HepG2 (cell line): Measurements from ENCODE around the gene PPP4R2. TPM values are rescaled to one million over a fixed set of nuclear protein-coding genes. Genes with fewer than 3 reads are reported as not detected.

Experiments used
- HMG20A ChIP-seq: IDR thresholded peaks from 2 replicates; pipeline ENCODE4 v1.6.1; 2016; ENCODE audit warnings: borderline replicate concordance
- KDM6A ChIP-seq: IDR thresholded peaks from 2 replicates; pipeline ENCODE4 v1.6.1; 2016; ENCODE audit warnings: low read depth
- NFATC3 ChIP-seq: sonication (generic); formaldehyde crosslinking; IDR thresholded peaks from 2 replicates; pipeline ENCODE4 v1.5.1; 2020; ENCODE audit warnings: mild to moderate bottlenecking, missing genetic modification reagents
- TCF12 ChIP-seq, 2 experiments: fragments of 450-650 bp in 1 of 2; sonication (generic) in 1 of 2; formaldehyde crosslinking in 1 of 2; IDR thresholded peaks; 2 replicates each; pipeline versions ENCODE4 v1.6.1 to v1.8.0; 2017 to 2022; ENCODE audit warnings: antibody characterized with exemption in 1 of 2, mild to moderate bottlenecking in 1 of 2, missing genetic modification reagents in 1 of 2, moderate library complexity in 1 of 2
- ZNF20 ChIP-seq: sonication (generic); formaldehyde crosslinking; IDR thresholded peaks from 2 replicates; pipeline ENCODE4 v1.4.0; 2020; ENCODE audit warnings: mild to moderate bottlenecking, moderate library complexity, missing genetic modification reagents
- polyA plus RNA-seq, 8 experiments: library from polyadenylated mRNA; depleted of rRNA in 3 of 8; stranded (reverse) in 7 of 8; unstranded in 1 of 8; fragments of >200 nt; fragmentation: Illumina TruSeq in 4 of 8; extraction: Trizol in 4 of 8; gene quantifications; 2 replicates each; pipeline versions ENCODE4 v1.2.1 to v1.2.3, GENCODE V29; 2011 to 2016; ENCODE audit warnings: low read depth in 4 of 8, missing spikeins in 1 of 8, mixed read lengths in 1 of 8; ENCODE audit not compliant: insufficient read depth in 1 of 8
- total RNA-seq, 5 experiments: library from RNA; depleted of rRNA; stranded (reverse); fragments of >200 nt; fragmentation: Illumina TruSeq; extraction: Trizol; gene quantifications; 2 replicates each; pipeline ENCODE4 v1.2.3, GENCODE V29; 2016; ENCODE audit warnings: low read depth in 1 of 5
- TF ChIP-seq, protein P1 (sequence below): sonication (generic); formaldehyde crosslinking; IDR thresholded peaks from 2 replicates; pipeline ENCODE4 v1.9.0; 2021; ENCODE audit warnings: missing genetic modification reagents, borderline replicate concordance
- TF ChIP-seq, protein P2 (sequence below): sonication (generic); formaldehyde crosslinking; IDR thresholded peaks from 2 replicates; pipeline ENCODE4 v1.8.0; 2022; ENCODE audit warnings: missing genetic modification reagents, mild to moderate bottlenecking, moderate library complexity, borderline replicate concordance
- TF ChIP-seq, protein P3 (sequence below): IDR thresholded peaks from 2 replicates; pipeline ENCODE4 v1.6.1; 2012; ENCODE audit warnings: low read depth, low read length, improper control_type of control experiment
- TF ChIP-seq, protein P4 (sequence below): conservative IDR thresholded peaks from 2 replicates; pipeline ENCODE4 v1.6.1; 2018; ENCODE audit warnings: missing genetic modification reagents
- TF ChIP-seq, protein P5 (sequence below): sonication (generic); formaldehyde crosslinking; IDR thresholded peaks from 2 replicates; pipeline ENCODE4 v1.5.1; 2020; ENCODE audit warnings: missing genetic modification reagents, mild to moderate bottlenecking, borderline replicate concordance
- TF ChIP-seq, protein P6 (sequence below): sonication (generic); formaldehyde crosslinking; IDR thresholded peaks from 2 replicates; pipeline ENCODE4 v1.8.0; 2022; ENCODE audit warnings: mild to moderate bottlenecking, missing genetic modification reagents
- TF ChIP-seq, protein P7 (sequence below): sonication (generic); formaldehyde crosslinking; IDR thresholded peaks from 2 replicates; pipeline ENCODE4 v1.4.0; 2020; ENCODE audit warnings: mild to moderate bottlenecking, missing genetic modification reagents

PPP4R2 gene
- total and polyA plus RNA-seq, 2 of the 13 experiments (the other 11 are each of a cell fraction or from before 2014, with no cell fraction given) = 22.3 to 161 TPM

DNA sequence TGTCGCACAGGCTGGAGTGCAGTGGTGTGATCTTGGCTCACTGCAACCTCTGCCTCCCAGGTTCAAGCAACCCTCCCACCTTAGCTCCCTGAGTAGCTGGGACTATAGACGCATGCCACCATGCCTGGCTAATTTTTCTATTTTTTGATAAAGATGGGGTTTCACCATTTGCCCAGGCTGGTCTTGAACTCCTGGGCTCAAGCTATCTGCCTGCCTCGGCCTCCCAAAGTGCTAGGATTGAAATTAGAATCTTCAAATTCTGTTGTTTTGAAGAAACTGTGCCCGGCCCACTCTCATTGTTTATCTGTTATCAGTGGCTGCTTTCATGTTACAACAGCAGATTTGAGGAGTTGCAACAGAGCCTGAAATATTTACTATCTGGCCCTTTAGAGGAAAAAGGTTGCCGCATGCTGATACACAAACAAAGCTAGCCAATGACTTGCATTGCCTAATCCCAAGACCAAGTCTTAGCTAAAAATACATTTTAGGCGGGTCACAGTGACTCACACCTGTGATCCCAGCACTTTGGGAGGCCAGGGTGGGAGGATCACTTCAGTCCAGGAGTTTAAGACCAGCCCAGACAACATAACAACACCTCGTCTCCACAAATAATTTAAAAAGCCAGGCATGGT lies 43.2 kb upstream of the PPP4R2 start (continued):
- TF ChIP-seq, protein P1, sequence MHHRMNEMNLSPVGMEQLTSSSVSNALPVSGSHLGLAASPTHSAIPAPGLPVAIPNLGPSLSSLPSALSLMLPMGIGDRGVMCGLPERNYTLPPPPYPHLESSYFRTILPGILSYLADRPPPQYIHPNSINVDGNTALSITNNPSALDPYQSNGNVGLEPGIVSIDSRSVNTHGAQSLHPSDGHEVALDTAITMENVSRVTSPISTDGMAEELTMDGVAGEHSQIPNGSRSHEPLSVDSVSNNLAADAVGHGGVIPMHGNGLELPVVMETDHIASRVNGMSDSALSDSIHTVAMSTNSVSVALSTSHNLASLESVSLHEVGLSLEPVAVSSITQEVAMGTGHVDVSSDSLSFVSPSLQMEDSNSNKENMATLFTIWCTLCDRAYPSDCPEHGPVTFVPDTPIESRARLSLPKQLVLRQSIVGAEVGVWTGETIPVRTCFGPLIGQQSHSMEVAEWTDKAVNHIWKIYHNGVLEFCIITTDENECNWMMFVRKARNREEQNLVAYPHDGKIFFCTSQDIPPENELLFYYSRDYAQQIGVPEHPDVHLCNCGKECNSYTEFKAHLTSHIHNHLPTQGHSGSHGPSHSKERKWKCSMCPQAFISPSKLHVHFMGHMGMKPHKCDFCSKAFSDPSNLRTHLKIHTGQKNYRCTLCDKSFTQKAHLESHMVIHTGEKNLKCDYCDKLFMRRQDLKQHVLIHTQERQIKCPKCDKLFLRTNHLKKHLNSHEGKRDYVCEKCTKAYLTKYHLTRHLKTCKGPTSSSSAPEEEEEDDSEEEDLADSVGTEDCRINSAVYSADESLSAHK (CRISPR knock-in tag) = no peak
- peak; percentile 85 for TF ChIP-seq HMG20A
- TF ChIP-seq, protein P2, sequence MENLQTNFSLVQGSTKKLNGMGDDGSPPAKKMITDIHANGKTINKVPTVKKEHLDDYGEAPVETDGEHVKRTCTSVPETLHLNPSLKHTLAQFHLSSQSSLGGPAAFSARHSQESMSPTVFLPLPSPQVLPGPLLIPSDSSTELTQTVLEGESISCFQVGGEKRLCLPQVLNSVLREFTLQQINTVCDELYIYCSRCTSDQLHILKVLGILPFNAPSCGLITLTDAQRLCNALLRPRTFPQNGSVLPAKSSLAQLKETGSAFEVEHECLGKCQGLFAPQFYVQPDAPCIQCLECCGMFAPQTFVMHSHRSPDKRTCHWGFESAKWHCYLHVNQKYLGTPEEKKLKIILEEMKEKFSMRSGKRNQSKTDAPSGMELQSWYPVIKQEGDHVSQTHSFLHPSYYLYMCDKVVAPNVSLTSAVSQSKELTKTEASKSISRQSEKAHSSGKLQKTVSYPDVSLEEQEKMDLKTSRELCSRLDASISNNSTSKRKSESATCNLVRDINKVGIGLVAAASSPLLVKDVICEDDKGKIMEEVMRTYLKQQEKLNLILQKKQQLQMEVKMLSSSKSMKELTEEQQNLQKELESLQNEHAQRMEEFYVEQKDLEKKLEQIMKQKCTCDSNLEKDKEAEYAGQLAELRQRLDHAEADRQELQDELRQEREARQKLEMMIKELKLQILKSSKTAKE (CRISPR knock-in tag) = 0 out of 2 replicates have a peak, but pooled peaks have one; percentile 24
- peak; percentile 61 for TF ChIP-seq KDM6A (CRISPR knock-in tag)
- TF ChIP-seq TCF12 (IDR thresholded peaks at IDR 0.05) = no peak
- peak; percentile 47; the same call in 1 of the 2 replicates for TF ChIP-seq TCF12 (CRISPR knock-in tag; IDR thresholded peaks at IDR 0.05)
- TF ChIP-seq, protein P3, sequence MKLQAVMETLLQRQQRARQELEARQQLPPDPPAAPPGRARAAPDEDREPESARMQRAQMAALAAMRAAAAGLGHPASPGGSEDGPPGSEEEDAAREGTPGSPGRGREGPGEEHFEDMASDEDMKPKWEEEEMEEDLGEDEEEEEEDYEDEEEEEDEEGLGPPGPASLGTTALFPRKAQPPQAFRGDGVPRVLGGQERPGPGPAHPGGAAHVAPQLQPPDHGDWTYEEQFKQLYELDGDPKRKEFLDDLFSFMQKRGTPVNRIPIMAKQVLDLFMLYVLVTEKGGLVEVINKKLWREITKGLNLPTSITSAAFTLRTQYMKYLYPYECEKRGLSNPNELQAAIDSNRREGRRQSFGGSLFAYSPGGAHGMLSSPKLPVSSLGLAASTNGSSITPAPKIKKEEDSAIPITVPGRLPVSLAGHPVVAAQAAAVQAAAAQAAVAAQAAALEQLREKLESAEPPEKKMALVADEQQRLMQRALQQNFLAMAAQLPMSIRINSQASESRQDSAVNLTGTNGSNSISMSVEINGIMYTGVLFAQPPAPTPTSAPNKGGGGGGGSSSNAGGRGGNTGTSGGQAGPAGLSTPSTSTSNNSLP = peak; percentile 78
- TF ChIP-seq, protein P4, sequence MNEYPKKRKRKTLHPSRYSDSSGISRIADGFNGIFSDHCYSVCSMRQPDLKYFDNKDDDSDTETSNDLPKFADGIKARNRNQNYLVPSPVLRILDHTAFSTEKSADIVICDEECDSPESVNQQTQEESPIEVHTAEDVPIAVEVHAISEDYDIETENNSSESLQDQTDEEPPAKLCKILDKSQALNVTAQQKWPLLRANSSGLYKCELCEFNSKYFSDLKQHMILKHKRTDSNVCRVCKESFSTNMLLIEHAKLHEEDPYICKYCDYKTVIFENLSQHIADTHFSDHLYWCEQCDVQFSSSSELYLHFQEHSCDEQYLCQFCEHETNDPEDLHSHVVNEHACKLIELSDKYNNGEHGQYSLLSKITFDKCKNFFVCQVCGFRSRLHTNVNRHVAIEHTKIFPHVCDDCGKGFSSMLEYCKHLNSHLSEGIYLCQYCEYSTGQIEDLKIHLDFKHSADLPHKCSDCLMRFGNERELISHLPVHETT (CRISPR knock-in tag) = no peak
- TF ChIP-seq ZNF20 (CRISPR knock-in tag) = no peak
- TF ChIP-seq, protein P5, sequence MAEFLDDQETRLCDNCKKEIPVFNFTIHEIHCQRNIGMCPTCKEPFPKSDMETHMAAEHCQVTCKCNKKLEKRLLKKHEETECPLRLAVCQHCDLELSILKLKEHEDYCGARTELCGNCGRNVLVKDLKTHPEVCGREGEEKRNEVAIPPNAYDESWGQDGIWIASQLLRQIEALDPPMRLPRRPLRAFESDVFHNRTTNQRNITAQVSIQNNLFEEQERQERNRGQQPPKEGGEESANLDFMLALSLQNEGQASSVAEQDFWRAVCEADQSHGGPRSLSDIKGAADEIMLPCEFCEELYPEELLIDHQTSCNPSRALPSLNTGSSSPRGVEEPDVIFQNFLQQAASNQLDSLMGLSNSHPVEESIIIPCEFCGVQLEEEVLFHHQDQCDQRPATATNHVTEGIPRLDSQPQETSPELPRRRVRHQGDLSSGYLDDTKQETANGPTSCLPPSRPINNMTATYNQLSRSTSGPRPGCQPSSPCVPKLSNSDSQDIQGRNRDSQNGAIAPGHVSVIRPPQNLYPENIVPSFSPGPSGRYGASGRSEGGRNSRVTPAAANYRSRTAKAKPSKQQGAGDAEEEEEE (CRISPR knock-in tag) = no peak
- TF ChIP-seq, protein P6, sequence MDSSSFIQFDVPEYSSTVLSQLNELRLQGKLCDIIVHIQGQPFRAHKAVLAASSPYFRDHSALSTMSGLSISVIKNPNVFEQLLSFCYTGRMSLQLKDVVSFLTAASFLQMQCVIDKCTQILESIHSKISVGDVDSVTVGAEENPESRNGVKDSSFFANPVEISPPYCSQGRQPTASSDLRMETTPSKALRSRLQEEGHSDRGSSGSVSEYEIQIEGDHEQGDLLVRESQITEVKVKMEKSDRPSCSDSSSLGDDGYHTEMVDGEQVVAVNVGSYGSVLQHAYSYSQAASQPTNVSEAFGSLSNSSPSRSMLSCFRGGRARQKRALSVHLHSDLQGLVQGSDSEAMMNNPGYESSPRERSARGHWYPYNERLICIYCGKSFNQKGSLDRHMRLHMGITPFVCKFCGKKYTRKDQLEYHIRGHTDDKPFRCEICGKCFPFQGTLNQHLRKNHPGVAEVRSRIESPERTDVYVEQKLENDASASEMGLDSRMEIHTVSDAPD (CRISPR knock-in tag) = peak; percentile 19; the same call in 1 of the 2 replicates
- TF ChIP-seq NFATC3 (CRISPR knock-in tag) = no peak
- TF ChIP-seq, protein P7, sequence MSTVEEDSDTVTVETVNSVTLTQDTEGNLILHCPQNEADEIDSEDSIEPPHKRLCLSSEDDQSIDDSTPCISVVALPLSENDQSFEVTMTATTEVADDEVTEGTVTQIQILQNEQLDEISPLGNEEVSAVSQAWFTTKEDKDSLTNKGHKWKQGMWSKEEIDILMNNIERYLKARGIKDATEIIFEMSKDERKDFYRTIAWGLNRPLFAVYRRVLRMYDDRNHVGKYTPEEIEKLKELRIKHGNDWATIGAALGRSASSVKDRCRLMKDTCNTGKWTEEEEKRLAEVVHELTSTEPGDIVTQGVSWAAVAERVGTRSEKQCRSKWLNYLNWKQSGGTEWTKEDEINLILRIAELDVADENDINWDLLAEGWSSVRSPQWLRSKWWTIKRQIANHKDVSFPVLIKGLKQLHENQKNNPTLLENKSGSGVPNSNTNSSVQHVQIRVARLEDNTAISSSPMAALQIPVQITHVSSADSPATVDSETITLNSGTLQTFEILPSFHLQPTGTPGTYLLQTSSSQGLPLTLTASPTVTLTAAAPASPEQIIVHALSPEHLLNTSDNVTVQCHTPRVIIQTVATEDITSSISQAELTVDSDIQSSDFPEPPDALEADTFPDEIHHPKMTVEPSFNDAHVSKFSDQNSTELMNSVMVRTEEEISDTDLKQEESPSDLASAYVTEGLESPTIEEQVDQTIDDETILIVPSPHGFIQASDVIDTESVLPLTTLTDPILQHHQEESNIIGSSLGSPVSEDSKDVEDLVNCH (CRISPR knock-in tag) = no peak
